Measurements from ENCODE around the gene CBX1. TPM values are rescaled to one million over a fixed set of nuclear protein-coding genes. Genes with fewer than 3 reads are reported as not detected.

The CBX1 gene
- 10 to 100 TPM; 15.8 to 34.2 TPM for total RNA-seq

- Histone ChIP-seq H3K9me3 (no peaks in the 10 kb centered on the region), H3K36me3 (replicated peaks in 1 of 2; ENCODE audit: insufficient read depth in 1 of 2, low read depth in 2 of 2) (no peaks in the 10 kb centered on the region), H3K27ac (peak within 1 kb of the TSS; percentile 68 to 92 (median 74)), H3K27me3 (no peaks in the 10 kb centered on the region), H3K4me1 (peaks cover 13% of the 10 kb centered on the region), H3K4me3 (peak within 1 kb of the TSS; percentile 58 to 96)
- intact Hi-C loops (cut with DNase I) = no loop called here
- DNase-seq = peak; percentile 91 to 95 (median 94)
- TF ChIP-seq POLR2A (IDR thresholded peaks at IDR 0.05) = peak; percentile 48 to 70 (median 62)
- peak in 1 of 7 experiments; percentile 11 for TF ChIP-seq CTCF (IDR thresholded peaks at IDR 0.05)
- ATAC-seq = peak; percentile 95
- 0 to 1% methylated on average over 18 to 78 of the region's 79 CpGs for WGBS, 2 donors
Observed at GRCh38 chr17:48101012-48101720, at the start of gene CBX1. CBX1 (minus strand) TSS chr17:48101478; CDS start chr17:48077004, 24,474 bp downstream.

GRCh38 chr17:48150597-48151001, 49.3 kb upstream of the CBX1 start:
- Histone ChIP-seq H3K36me3 (replicated peaks in 1 of 2; ENCODE audit: insufficient read depth in 1 of 2, low read depth in 2 of 2) (no peaks in the 10 kb centered on the region), H3K27ac (no peak overlapping the region), H3K9me3 (no peaks in the 10 kb centered on the region), H3K4me3 (no peak overlapping the region), H3K4me1 (peaks cover 14% of the 10 kb centered on the region), H3K27me3 (no peaks in the 10 kb centered on the region)
- intact Hi-C loops (cut with DNase I) = loop anchor here (10.0 kb wide), 1 partner anchor 474 kb away; the partner anchor contains the start of gene HOXB9
- 69 to 72% methylated on average over 11 of the region's 11 CpGs for WGBS, 2 donors
- no peak for ATAC-seq
- TF ChIP-seq CTCF (IDR thresholded peaks at IDR 0.05) = no peak
- no peak for TF ChIP-seq POLR2A (IDR thresholded peaks at IDR 0.05)
- no peak for DNase-seq

GRCh38 chr17:48149787-48150463, 48.6 kb upstream of the CBX1 start:
- ATAC-seq = no peak
- Histone ChIP-seq H3K4me3 (no peak overlapping the region), H3K27me3 (no peaks in the 10 kb centered on the region), H3K27ac (no peak overlapping the region), H3K36me3 (replicated peaks in 1 of 2; ENCODE audit: insufficient read depth in 1 of 2, low read depth in 2 of 2) (no peaks in the 10 kb centered on the region), H3K9me3 (no peaks in the 10 kb centered on the region), H3K4me1 (peaks cover 14% of the 10 kb centered on the region)
- no peak for DNase-seq
- no peak for TF ChIP-seq CTCF (IDR thresholded peaks at IDR 0.05)
- TF ChIP-seq POLR2A (IDR thresholded peaks at IDR 0.05) = no peak
- intact Hi-C loops (cut with DNase I) = loop anchor here (10.0 kb wide), 1 partner anchor 475 kb away; the partner anchor contains the start of gene HOXB9
- 77 to 86% methylated on average over 4 of the region's 4 CpGs for WGBS, 2 donors

- no peak for ATAC-seq
- Histone ChIP-seq H3K27me3 (no peaks in the 10 kb centered on the region), H3K4me1 (peaks cover 10% of the 10 kb centered on the region), H3K36me3 (replicated peaks in 1 of 2; ENCODE audit: insufficient read depth in 1 of 2, low read depth in 2 of 2) (no peaks in the 10 kb centered on the region), H3K27ac (no peak overlapping the region), H3K4me3 (no peak overlapping the region), H3K9me3 (no peaks in the 10 kb centered on the region)
- no peak for TF ChIP-seq POLR2A (IDR thresholded peaks at IDR 0.05)
- TF ChIP-seq CTCF (IDR thresholded peaks at IDR 0.05) = no peak
- WGBS, 2 donors = 62 to 67% methylated on average over 16 of the region's 16 CpGs
- DNase-seq = no peak
- intact Hi-C loops (cut with DNase I) = no loop called here
Observed at GRCh38 chr17:48148854-48149786, 47.8 kb upstream of the CBX1 start.

Measured in body of pancreas (tissue), 4 donors.